ENCODE data around the gene SPIRE1.

The SPIRE1 gene

GRCh38 chr18:12531749-12532148 lies 126.2 kb downstream of the SPIRE1 start:
- TF ChIP-seq CTCF (IDR thresholded peaks at IDR 0.05; ENCODE audit: low read depth, low read length, missing control alignments), result peak; percentile 10
- in situ Hi-C loops (cut with HindIII; ENCODE audit: low sequenced_read_pairs), result no loop called here
- H3K4me3 ChIP-seq (ENCODE audit: low read depth, low read length), result no peak overlapping the region
- DNase-seq (ENCODE audit: low read depth), result no peak

- in situ Hi-C loops (cut with HindIII; ENCODE audit: low sequenced_read_pairs), result no loop called here
- no peak for DNase-seq (ENCODE audit: low read depth)
- TF ChIP-seq CTCF (IDR thresholded peaks at IDR 0.05; ENCODE audit: low read depth, low read length, missing control alignments), result no peak
- no peak overlapping the region for H3K4me3 ChIP-seq (ENCODE audit: low read depth, low read length)
Measured at GRCh38 chr18:12520442-12520992, 137.4 kb downstream of the SPIRE1 start.

GRCh38 chr18:12518832-12519531 lies 138.9 kb downstream of the SPIRE1 start:
- no peak overlapping the region for H3K4me3 ChIP-seq (ENCODE audit: low read depth, low read length)
- no peak for DNase-seq (ENCODE audit: low read depth)
- in situ Hi-C loops (cut with HindIII; ENCODE audit: low sequenced_read_pairs), result no loop called here
- no peak for TF ChIP-seq CTCF (IDR thresholded peaks at IDR 0.05; ENCODE audit: low read depth, low read length, missing control alignments)

- no peak overlapping the region for H3K4me3 ChIP-seq (ENCODE audit: low read depth, low read length)
- in situ Hi-C loops (cut with HindIII; ENCODE audit: low sequenced_read_pairs), result no loop called here
- DNase-seq (ENCODE audit: low read depth), result no peak
- no peak for TF ChIP-seq CTCF (IDR thresholded peaks at IDR 0.05; ENCODE audit: low read depth, low read length, missing control alignments)
Measured at GRCh38 chr18:12518326-12518725, 139.6 kb downstream of the SPIRE1 start.

- H3K4me3 ChIP-seq (ENCODE audit: low read depth, low read length), result no peak overlapping the region
- no peak for DNase-seq (ENCODE audit: low read depth)
- no peak for TF ChIP-seq CTCF (IDR thresholded peaks at IDR 0.05; ENCODE audit: low read depth, low read length, missing control alignments)
- in situ Hi-C loops (cut with HindIII; ENCODE audit: low sequenced_read_pairs), result no loop called here
Measured at GRCh38 chr18:12517142-12517825, 140.6 kb downstream of the SPIRE1 start.

GRCh38 chr18:12516049-12516630 lies 141.8 kb downstream of the SPIRE1 start:
- in situ Hi-C loops (cut with HindIII; ENCODE audit: low sequenced_read_pairs), result no loop called here
- DNase-seq (ENCODE audit: low read depth), result no peak
- no peak overlapping the region for H3K4me3 ChIP-seq (ENCODE audit: low read depth, low read length)
- no peak for TF ChIP-seq CTCF (IDR thresholded peaks at IDR 0.05; ENCODE audit: low read depth, low read length, missing control alignments)
